Kidney tubule cell (primary cell): Measurements from ENCODE around the gene ARID4B.
"Not testable (repeated sequence)": the region's sequence is repeated elsewhere in the genome, so short reads cannot be mapped to it uniquely, and the experiment has no call there.

Experiments used
- DNase-seq: peaks from one replicate; pipeline ENCODE4 v3.0.0-alpha.2; 2018; ENCODE audit warnings: low spot score

The ARID4B gene

DNA sequence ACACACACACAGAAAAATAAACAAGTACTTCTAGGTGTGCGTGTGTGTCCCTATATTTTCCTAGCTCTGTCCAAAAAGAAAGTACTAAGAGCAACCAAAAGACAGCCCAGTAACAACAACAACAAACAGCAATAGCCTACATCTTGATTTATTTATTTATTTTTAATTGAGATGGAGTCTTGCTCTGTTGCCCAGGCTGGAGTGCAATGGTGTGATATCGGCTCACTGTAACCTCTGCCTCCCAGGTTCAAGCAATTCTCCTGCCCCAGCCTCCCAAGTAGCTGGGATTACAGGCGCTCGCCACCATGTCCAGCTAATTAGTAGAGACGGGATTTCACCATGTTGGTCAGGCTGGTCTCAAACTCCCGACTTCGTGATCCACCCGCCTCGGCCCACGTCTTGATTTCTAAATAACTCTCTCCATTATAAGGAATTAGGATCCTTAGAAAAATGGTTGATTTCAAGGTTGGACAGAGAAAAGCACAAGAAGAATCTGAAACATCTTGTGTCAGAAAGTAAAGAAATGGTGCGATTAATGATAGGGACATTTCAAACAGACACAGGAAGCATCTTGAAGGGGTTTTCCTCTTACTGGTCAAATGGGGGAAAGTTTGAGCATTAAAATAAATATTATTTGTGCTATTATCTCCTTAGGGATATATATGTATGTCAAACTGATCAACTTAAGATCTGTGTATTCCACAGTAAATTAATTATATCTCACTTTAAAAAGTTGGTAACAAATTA is 59.4 kb downstream of the ARID4B start:
- DNase-seq: no peak

DNA sequence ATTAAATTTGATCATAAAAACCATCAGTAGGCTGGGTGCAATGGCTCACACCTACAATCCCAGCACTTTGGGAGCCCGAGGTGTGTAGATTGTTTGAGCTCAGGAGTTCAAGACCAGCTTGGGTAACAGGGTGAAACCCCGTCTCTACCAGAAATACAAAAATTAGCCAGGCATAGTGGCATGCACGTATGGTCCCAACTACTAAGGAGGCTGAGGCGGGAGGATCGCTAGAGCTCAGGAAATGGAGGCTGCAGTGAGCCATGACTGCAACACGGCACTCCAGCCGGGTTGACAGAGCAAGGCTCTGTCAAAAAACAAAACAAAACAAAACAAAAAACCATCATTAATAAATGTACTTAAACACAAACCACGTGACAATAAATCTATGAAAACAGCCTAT is 61.0 kb downstream of the ARID4B start:
- DNase-seq: no peak

DNA sequence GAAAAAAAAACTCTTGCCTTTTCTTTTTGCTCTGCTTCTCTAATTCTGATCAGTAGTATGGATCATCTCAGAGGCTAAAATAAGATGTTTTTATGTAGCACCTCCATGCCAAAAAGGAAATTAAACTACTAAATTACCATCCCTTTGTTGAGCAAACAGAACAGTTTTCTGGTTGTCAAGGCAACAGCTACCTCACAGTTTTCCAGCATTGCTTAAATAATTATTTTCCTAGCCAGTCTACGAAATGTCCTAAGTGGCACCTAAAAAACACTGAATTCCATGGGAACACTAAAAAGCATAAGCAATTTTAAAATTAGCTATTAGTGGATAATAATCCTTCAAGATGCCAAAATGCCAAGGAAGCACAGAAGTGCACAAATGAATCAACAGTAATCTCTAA is 61.7 kb downstream of the ARID4B start:
- DNase-seq: no peak

DNA sequence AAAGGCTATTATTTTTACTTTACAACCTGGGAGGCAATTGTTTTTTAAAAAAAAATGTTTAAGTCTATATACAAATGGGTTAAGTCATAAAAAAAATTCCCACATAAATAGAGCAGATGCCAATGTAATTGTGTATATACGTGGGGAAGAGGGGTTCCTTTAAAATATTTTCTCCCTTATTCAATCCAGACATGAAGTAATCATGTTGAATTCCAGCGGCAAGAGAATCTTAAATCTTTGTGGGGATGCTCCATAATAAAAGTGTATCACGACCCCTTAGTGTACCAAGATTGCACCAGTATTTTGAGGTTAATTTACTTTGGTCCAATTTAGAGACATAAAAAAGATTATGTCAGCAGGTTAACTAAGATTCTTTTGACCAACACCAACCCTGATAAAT is 62.1 kb downstream of the ARID4B start:
- no peak for DNase-seq

DNA sequence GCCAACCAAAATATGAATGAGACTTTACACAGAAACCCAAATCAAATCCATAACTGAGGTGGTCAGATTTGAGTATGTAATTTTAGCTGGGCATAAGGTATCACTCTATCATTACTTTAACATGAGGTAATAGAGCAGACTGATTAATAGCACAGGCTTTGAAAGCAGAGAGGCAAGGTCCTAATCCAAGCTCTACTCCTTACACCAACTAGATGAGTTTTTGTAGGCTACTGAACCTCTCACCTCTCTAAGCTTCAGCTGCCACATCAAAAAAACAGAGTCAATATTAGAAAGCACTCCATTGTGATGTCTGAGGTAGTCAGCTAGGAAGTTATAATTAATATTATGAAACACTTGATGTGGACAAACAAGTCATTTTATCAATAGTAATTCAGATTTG is 63.7 kb downstream of the ARID4B start:
- DNase-seq: no peak

DNA sequence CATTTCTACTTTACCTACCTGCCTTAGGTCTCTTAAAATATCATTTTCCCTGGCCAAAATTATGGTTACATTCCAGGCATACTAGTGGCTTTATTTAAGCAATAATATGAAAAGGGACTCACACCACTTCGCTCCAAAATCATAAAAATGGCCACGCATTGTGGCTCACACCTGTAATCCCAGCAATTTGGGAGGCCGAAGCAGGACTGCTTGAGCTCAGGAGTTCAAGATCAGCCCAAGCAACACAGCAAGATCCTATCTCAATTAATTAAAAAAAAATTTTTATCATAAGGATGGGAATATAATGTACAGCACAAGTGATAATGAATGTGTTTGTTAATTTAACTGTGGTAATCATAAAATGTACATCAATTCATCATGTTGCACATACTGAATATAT is 65.4 kb downstream of the ARID4B start:
- no peak for DNase-seq

DNA sequence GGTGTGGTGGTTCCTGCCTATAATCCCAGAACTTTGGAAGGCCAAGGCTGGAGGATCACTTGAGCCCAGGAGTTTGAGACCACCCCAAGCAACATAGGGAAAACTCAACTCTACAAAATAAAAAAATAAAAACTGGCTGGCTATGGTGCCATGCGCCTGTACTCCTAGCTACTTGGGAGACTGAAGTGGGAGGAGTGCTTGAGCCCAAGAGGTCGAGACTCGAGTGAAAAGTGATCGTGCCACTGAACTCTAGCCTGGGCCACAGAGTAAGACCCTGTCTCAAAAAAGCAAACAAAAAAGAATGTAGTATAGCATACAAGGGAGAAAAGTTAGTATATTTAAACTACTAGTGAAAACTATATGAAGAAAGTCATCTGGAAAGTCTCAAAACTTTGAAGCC is 66.7 kb downstream of the ARID4B start:
- DNase-seq: no peak

DNA sequence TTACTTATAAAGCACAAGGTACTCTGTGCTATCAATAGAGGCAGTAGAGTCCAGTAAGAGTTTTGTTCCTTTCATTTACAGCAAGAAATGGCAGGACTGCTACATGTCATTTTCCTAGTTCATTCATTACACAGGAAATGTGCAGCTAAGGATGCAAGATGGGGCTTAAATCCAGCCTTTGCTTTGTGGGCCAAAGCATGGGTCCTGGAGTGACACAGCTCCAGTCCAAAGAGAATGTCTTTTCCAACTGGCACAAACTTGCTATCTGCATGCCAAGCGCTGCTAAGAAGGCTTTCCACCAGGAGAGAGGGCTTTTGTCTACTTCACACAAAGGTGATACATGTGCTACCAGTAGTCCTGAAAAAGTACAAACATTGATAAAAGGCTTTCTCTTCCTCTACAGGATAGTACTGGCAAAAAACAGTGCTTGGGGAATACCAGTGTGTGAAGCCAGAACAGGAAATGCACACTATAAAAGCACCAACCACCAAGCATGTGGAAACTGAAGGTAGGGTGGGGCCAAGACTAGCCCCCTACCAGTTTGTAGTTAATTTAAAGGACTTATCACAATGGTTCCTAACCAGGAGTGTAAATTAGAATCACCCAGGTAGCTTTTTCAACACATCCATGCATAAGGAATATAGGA is 68.7 kb downstream of the ARID4B start:
- no peak for DNase-seq

DNA sequence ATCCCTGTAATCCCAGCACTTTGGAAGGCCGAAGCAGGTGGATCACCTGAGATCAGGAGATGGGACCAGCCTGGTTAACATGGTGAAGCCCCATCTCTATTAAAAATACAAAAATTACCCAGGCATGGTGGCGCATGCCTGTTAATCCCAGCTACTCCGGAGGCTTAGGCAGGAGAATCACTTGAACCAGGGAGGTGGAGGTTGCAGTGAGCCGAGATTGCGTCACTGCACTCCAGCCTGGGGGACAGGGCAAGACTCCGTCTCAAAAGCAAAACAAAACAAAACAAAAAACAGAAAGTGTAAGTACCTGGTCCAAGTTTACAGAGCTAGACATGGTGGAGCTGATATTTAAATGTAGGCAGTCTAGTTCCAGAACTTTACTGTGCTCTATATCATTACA is 69.9 kb downstream of the ARID4B start:
- DNase-seq: not testable (repeated sequence)

DNA sequence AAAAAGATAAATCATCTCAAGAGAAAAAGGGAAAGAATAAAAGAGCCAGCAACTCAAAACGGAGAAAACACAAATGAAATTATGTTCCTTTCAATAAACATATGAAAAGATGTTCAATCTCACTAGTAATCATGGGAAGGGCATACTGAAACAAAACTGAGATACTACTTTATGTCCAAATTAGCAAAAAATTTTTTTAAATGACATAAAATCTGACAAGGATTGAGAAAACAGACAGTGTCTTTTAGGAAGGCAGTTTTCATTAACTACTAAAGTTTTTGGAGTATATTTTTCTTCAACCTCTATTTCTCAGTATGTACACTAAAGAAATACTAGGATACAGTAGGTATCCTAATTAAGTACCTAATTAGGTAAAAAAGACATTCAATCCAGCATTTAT is 73.3 kb downstream of the ARID4B start:
- DNase-seq: no peak

DNA sequence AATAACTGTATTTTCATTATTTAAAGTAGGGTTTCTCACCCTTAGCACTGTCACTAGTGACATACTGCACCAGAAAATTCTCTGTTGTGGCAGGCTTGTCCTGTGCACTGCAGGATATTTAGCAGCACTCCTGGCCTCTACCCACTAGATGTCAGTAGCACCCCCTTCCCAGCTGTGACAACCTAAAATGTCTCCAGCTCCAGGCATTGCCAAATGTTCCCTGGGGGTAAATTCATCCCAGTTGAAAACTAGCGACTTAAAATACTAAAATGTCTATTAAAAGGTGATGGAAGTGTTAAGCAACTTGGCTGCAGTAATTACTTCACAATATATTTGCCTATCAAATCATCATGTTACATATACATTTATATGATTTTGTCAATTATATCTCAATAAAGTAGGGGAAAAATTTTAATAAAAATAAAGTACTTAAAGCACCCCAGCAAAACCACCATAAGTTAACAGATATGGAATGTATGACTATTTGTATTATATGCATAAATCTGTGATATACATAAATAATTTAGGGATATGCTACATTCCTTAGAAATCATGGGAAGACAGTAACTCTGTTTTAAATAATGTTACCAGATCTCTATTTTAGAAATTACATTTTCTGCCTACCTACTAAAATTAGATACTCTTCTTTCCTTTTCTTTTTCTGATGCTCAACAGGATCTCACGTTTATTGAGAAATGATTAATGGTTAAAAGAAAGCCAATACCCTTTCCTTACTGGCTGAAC is 74.6 kb downstream of the ARID4B start:
- peak; percentile 67 for DNase-seq

DNA sequence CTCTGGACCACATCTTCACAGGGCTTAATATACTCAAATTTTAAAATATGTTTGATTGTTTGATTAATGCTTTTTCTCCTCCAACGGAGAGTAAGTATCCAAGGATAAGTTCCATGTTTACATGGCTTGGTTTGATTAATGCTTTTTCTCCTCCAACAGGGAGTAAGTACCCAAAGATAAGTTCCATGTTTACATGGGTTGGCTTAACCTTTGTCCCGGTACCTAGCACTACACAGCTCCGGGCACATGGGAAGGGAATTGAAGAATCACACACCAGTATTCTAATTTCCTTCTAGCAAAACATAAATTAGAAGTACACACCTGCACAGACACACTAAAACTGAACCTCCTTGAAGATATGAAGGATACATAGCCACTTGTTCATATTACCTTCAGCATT is 77.5 kb downstream of the ARID4B start:
- no peak for DNase-seq

DNA sequence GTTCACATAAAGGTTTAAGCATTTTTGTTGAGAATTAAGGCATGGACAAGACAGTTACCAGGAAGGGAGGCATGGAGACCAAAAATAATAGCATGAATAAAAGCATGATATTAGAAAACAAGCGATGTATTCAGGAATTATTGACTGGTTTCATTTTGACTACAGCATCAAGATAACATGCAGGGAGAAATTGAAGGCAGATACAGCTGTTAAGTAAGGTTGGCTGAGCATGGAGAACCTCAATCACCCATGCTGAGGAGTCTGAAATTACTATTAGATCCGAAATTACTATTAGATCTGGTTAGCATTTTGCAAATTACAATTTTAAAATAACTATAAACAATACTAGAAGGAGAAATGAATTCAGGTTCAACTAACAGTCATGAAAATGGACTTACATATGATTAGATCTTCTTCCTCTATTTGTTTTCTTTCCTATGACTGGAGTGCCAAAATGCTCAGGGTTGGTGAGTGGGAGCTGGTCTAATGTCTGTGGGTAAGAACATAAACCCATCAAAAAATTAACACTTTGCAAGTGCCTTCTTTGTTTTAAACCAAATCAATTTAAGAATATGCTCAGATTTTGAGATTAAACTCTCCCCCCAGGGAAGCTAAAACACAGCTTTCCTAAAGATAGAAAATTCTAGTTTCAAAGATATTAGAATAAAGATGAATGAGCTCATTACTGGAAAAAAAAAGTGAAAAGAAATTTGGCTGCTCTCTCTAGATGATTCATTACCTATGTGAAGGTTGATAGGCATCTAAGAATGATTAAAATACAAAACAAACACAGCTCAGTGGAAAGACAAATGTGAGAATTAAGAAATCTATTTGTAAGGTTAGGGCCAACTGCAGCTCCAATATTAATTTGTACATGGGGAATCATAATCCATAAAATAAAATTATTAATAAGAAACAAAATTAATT is 81.7 kb downstream of the ARID4B start:
- DNase-seq: no peak

DNA sequence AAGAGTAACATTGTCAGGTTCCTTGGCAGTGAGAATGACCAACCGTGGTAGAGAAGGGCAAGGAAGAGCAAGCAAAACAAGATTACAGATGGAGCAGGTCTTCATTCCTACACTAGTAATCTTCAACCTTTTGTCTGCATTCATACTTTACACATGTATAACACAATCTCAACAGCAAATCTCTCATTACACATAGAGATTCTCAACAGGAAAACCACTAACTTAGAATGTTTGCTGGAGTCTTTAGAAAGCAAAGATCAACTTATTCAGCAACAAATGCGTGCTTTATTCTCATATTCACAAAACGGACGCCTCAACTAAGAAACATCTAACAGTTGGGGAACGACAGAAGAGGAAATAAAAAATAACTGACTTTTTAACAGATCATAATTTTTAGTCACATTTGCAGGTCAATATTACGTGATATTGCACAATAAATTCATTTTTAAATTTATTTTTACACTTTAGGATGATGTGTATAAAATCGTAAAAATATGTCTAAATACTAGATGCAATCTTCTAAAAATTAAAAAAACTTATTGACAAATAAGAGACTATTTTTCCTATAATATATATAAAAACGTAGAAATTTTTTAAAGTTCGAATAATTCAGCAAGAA is 82.9 kb downstream of the ARID4B start:
- no peak for DNase-seq

DNA sequence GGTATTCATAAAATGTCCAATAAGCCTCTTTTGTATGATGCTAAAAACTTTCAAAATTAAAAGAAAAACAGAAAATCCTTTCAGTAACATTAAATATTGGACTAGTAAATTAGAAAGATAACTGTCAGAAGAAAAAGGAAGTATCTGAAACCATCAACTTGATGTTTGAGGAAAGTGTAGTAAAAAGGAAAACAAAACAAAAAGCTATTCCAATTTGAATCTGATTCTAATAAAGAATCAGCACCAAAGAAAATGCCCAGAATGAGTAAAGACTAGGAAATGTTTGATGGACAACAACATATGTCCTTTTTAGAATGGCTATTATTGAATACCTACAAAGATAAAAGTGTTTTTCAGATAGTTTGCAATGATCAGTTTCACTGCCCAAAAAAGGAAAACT is 87.0 kb downstream of the ARID4B start:
- no peak for DNase-seq

DNA sequence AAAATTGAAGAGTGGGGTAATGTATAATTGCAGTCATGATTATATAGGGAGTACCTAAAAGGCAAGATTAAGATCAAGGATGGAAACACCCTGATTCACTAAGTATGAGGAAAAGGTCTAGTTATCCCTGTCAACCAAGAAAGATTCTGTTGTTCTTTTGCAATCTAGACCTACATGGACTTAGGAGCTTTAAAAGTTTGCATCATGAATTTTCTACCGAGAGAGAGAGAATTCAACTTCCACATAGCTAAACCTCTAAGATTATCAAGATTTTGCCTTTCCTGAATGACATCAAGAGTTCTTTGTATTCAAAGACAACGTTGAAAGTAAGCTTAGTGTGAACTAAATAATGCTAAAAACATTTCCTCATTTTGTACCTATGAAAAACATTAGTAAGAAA is 88.1 kb downstream of the ARID4B start:
- no peak for DNase-seq

DNA sequence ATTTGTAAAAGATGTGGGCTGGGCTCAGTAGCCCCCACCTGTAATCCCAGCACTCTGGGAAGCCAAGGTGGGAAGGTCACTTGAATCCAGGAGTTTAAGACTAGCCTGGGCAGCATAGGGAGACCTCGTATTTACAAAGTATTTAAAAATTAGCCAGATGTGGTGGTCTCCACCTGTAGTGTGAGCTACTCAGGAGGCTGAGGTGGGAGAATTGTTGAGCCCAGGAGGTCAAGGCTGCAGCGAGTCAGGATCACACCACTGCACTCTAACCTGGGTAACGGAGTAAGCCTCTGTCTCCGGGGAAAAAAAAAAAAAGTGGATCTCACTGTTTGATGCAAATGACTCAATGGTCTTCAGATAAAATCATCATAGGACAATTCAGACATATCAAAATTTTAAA is 89.4 kb downstream of the ARID4B start:
- DNase-seq: no peak

DNA sequence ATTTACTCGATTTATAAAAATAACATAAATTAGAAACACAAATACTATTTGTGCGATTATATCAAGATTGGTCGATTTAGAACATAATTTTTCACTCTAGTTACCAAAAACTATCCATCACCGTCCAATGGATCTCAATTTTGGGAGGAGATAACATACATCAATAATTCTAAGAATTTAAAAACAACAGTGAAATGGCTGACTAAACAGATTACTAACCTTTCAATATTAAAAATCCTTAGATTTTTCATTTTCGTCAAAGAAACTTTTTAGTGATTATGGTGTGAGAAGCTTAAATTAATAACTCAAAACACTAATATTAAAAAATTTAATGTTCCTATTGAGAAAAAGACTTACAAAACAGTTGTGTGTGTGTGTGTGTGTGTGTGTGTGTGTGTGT is 91.9 kb downstream of the ARID4B start:
- DNase-seq: no peak

DNA sequence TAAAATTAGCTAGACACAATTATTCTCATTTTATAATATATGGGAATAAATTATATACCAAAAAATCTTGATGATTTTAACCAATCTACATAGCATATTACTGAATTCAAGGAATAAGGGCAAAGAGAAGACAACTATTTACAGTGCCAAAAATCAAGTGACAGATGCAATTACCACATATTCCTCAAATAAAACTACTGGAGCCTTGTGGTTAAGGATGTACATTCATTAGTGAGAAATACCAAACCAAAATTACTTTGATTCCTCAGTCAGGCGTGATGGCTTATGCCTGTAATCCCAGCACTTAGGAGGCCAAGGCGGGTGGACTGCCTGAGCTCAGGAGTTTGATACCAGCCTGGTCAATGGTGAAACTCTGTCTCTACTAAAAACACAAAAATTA is 98.1 kb downstream of the ARID4B start:
- no peak for DNase-seq

DNA sequence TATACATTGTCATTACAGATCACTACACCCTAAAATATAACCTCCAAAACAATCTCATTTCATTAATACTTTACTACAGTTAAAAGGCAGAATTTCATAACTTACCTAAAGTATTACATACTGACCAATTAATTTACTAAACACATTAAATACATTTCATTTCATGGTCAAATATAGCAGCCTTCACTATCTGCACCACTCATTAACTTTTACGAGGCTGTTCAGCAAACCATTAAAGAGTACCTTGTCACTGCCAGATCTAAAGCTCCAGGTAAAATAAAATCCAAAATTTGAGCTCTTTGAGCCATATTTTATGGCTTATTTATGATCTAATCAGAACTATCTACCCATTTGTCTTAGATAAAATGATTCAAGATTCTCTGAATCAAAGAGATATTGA is 100.6 kb downstream of the ARID4B start:
- no peak for DNase-seq

DNA sequence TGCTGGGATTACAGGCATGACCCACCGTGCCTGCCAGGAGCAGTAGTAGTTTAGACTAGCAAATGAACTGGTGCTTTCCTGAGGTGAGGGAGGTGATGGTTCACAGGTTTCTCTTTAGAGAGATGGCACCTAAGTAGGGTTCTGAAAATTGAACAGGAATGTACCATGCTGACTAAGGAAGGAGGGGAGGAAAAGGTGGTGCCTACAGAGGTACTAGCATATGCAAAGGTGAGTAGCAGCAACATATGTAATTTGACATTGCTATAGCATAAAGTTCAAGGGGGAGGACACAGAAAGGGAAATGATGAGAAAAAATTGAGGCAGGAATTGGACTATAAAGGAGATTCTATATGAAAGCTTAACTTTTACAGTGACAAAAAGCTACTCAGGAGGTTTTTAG is 101.0 kb downstream of the ARID4B start:
- DNase-seq: no peak

DNA sequence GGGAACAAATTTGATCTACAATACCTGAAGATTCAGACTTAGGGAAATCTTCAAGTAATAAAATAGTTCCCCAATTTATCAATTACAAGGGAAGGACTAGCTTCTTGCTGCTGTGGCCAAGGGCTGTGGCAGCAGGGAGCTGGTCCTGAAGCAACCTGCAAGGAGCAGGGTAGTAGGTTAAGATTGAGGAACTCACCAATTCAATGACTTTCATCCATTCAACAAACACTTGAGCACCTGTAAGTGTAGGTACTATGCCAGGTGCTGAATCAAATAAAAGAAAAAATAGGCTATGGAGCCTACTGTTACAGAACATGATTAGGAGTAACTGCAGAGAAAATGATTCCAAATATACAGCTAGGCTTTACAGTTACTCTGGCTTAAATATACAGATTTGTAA is 102.7 kb downstream of the ARID4B start:
- no peak for DNase-seq
